HG02623 (cell line): ENCODE data around the gene ERBB4.
"Not testable (repeated sequence)": the region's sequence is repeated elsewhere in the genome, so short reads cannot be mapped to it uniquely, and the experiment has no call there.

Source experiments
- ATAC-seq: cut with Tn5 transposase; IDR thresholded peaks from one replicate; pipeline ENCODE4 v1.9.1; 2021; ENCODE audit warnings: moderate library complexity; ENCODE audit not compliant: unreplicated experiment

ERBB4 gene

GRCh38 chr2:212027681-212028628 is 510.6 kb downstream of the ERBB4 start:
- ATAC-seq = no peak

GRCh38 chr2:212024040-212024439 is 514.6 kb downstream of the ERBB4 start:
- ATAC-seq = no peak

DNA sequence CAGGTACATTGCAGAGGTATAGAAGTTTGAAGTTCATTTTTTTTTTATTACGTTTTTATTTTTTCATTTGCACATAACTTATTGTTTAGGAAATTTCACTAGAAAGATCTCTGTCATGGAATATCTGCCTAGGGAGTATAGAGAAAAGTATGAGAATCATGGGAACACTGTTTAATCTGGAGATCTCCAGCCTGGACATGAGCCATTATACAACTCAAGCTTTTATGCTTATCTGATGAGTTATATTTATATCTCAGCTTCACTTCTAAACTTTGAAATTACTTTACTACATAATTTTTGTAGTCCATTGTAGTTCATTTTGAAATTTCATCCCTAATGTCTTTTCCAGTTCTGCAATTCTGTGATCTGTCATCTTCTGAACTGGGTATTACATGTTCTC is 515.6 kb downstream of the ERBB4 start:
- no peak for ATAC-seq

- no peak for ATAC-seq
These were observed 516.7 kb downstream of the ERBB4 start for GRCh38 chr2:212021947-212022346.

DNA sequence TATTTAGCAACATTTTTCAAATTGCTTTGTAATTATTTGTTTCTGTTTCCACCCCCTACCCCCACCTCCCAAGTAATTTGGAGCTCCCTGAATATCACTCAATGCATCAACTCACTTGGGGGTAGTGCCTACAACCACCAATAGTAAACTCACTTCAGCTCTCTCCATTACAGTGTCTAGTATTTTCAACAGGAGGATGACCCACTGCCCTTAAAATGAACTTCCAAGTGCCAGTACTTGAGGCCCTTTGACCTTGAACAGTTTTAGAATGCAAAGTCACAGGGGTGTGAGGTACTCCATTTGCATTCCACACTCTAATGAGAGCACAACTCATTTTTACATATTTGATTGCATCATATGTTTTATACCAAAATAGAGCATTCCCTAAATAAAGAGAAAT is 523.0 kb downstream of the ERBB4 start:
- ATAC-seq = no peak

- no peak for ATAC-seq
These were observed 525.0 kb downstream of the ERBB4 start for GRCh38 chr2:212013626-212014025.

GRCh38 chr2:212010305-212010704 is 528.3 kb downstream of the ERBB4 start:
- ATAC-seq = not testable (repeated sequence)

DNA sequence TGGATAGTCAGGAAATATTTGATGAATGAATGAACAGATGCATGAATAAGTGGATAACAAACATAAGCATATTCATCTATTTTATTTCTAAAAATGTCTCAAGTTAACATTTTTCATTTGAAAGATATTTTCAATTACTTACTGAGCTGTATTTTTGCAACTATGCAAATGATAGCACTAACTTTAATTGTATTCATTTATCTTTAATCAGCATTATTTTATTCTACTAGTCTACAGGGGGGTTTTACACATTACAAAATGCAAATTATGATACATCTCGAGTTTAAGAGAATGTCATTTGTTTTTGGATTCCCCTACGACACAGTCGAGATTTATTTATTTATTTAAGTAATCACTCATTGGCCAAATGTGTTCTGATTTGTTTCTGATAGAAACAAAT is 530.6 kb downstream of the ERBB4 start:
- ATAC-seq = no peak

- peak; percentile 87 for ATAC-seq
These were observed 533.4 kb downstream of the ERBB4 start for GRCh38 chr2:212005085-212005671.

- ATAC-seq = no peak
These were observed 537.3 kb downstream of the ERBB4 start for GRCh38 chr2:212001325-212001724.

DNA sequence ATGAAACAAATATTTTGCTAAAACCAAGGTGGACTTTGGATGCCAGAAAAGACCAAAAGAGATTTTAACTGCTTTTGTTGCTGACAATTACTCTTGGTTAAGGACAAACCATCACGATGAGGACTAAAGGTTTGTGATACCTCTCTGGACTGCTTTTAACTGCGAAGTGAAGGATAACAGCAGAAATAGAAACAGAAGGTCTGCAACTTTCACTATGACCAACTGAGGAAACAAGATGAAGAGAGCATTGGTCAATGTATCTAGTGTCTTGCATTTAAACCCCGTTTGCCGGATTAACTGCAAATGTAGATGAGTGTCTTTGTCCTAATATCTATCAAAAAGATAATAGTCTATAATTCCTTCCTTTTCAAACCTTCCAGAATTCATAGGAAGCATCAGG is 541.7 kb downstream of the ERBB4 start:
- ATAC-seq = no peak

- no peak for ATAC-seq
These were observed 543.8 kb downstream of the ERBB4 start for GRCh38 chr2:211994806-211995205.

DNA sequence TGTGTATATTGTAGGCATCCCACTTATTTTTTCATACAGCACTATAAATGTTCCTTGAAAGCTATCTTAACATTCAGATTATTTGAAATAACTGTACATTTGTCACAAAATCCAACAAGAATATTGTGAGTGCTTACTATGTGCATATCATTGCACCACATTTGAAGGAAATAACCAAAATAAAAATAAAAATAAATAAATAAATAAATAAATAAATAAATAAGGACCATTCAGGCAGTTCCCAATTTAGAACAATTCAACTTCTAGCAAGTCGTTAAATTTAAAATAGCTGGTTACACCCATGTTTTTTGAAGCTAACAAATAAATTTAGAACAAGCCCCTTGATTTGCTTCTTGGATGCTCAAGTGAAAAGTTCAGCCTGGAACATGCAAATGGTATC is 548.3 kb downstream of the ERBB4 start:
- ATAC-seq = no peak

DNA sequence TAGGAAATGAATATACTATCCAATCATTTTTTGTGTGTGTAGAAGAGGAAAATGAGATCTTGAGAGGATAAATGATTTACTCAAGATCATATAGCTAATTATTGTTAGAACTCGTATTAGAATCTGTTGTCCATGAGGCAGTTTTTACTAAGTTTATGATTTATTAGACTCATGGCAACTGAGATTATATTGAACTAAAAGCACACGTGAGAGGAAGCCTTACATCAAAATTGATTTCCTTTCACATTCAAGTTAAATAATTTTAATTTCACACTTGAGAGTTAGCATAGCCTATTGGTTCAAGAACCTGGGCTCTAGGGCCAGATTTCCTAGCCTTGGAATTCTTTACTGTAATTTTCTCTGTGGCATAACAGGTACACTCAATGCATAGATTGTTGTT is 552.3 kb downstream of the ERBB4 start:
- ATAC-seq = no peak

DNA sequence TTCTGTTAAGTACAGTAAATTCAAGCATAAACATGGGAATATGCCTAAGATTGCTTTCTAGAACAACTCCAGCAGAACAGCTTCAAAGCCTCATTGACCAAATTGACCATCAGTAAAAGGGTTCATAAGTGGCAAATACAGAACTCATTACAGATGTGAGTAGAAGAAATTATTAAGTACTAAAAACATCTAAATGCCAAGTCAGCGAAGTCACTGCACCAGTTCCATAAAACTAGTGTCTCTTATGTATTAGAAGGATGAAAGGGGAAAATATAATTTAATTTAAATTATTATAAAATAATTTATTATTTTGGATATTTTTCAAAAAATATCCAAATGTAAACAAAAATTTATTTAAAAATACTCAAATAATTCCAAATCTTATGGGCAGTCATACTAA is 553.2 kb downstream of the ERBB4 start:
- no peak for ATAC-seq

DNA sequence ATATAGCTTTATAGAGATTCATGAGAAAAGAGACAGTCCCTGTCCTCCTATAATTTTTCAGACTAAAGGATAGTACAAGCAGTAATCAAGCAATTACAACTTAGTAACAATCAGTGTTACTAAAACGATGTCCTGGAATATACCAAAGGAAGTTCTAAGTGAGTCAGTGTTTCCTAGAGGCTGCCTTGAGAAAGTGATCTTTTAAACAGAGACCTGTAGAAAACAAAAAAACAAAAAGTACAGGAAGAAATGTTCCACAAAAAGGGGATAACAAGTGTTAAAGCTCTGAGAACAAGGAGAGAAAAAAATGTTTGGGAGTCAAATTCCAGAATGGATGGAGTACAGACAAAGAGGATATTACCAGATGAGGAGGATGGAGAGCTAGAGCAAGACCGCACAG is 556.4 kb downstream of the ERBB4 start:
- no peak for ATAC-seq

DNA sequence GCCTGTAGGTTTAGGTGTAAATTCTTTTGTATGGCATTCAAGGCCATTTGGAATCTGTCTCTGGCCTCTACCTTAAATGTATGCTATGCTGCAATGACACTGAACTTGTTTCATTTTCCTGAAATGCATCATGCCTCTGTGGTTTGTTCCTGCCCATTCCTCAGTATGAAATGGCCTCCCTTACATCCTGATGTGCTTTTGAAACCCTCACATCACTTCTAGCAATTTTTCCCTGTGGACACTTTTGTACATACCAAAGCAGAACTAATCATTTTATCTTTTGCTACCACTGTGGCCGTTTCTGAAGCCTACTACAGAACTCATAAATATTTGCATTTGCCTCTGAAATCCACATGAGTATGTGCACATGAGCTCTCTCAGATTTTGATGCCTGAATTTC is 557.2 kb downstream of the ERBB4 start:
- no peak for ATAC-seq

GRCh38 chr2:211976076-211976475 is 562.5 kb downstream of the ERBB4 start:
- ATAC-seq = no peak

GRCh38 chr2:211967234-211967633 is 571.4 kb downstream of the ERBB4 start:
- ATAC-seq = no peak

DNA sequence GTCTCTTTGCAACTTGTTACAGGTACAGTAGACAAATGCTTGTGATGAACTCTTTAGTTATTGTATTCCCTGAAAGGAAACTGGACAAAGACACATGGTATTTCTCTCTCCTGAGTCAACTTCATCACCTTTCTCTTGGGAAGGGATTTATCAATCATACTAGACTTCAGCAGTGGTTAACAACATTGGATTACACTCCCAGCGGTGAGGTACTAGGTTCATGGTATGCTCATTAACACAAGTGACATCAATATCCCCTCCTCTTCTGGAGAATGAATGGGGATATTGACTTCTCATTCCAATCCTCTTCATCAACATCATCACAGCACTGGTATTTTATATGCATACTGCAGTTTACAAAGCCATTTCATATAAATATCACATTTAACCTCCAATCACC is 574.6 kb downstream of the ERBB4 start:
- ATAC-seq = no peak

- ATAC-seq = peak; percentile 98
These were observed 580.8 kb downstream of the ERBB4 start for GRCh38 chr2:211957799-211958198.

DNA sequence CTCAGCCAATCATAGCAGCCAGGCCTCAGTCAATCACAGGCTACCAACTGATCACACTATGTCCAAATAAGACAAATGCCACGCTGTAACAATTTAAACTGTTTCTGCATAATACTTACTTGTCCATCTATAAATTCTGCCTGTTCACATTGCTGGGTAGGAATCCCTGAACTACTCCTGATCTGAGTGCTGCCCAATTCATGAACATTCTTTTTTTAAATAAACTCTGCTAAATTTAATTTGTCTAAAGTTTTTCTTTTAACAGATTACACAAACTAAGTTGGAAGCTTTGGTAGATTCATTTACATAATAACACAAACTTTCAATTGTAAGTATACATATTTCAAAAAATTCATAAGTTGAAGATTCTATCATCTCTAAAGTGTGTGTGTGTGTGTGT is 583.0 kb downstream of the ERBB4 start:
- no peak for ATAC-seq
